SU-DHL-6 (cell line): ENCODE data around the gene TM9SF4.

Source experiments
- EZH2phosphoT487 ChIP-seq: fragments of 200-600 bp; sonication (generic), shearing (Covaris generic); conservative IDR thresholded peaks from 2 replicates; pipeline ENCODE4 v1.6.1; 2018; ENCODE audit warnings: mild to moderate bottlenecking, antibody characterized with exemption, low read length, moderate library complexity, mixed read lengths
- TF ChIP-seq, protein P1 (sequence below): fragments of 200-600 bp; sonication (generic); IDR thresholded peaks from one replicate; pipeline ENCODE4 v1.5.1; 2017; ENCODE audit warnings: antibody characterized with exemption, mild to moderate bottlenecking, low read length, moderate library complexity; ENCODE audit not compliant: insufficient read depth, poor library complexity, severe bottlenecking

DNA sequence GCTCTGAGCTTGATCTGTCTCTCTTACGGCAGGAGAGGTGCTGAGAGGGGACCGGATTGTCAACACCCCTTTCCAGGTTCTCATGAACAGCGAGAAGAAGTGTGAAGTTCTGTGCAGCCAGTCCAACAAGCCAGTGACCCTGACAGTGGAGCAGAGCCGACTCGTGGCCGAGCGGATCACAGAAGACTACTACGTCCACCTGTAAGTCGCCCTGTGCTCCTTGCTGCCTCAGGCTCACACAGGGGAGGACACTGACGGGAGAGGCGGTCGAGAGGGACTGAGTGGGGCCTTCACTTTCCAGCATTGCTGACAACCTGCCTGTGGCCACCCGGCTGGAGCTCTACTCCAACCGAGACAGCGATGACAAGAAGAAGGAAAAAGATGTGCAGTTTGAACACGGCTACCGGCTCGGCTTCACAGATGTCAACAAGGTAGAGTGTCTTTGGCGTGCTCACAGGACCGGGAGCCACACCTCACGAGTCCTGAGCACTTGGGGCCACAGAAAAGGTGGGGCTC lies 32.0 kb downstream of the TM9SF4 start:
- TF ChIP-seq, protein P1, sequence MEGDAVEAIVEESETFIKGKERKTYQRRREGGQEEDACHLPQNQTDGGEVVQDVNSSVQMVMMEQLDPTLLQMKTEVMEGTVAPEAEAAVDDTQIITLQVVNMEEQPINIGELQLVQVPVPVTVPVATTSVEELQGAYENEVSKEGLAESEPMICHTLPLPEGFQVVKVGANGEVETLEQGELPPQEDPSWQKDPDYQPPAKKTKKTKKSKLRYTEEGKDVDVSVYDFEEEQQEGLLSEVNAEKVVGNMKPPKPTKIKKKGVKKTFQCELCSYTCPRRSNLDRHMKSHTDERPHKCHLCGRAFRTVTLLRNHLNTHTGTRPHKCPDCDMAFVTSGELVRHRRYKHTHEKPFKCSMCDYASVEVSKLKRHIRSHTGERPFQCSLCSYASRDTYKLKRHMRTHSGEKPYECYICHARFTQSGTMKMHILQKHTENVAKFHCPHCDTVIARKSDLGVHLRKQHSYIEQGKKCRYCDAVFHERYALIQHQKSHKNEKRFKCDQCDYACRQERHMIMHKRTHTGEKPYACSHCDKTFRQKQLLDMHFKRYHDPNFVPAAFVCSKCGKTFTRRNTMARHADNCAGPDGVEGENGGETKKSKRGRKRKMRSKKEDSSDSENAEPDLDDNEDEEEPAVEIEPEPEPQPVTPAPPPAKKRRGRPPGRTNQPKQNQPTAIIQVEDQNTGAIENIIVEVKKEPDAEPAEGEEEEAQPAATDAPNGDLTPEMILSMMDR: no peak
- no peak for TF ChIP-seq EZH2phosphoT487
